ENCODE data around the gene HNRNPM.

DNA sequence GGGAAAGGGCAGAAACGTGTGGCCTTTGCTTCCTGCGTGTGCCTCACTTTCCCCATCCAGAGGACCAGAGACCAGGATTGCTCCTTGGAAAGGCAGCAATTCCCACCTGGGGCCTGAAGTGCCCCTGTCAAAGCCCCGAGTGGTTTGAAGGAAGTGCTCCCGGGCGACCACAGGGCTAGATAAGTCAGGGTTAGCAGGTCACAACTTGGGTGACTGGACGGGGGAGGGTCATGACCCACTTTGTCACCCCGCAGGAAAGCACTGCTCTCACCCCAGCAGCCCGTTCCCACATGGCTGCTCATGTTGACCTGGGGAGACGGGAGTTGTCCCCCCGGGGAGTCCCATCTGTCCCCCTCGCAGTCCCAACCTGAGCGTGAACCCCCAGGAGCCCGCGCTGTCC is 57.2 kb downstream of the HNRNPM start:
- TF ChIP-seq POLR2A (IDR thresholded peaks at IDR 0.05), result no peak
- TF ChIP-seq, protein P1, sequence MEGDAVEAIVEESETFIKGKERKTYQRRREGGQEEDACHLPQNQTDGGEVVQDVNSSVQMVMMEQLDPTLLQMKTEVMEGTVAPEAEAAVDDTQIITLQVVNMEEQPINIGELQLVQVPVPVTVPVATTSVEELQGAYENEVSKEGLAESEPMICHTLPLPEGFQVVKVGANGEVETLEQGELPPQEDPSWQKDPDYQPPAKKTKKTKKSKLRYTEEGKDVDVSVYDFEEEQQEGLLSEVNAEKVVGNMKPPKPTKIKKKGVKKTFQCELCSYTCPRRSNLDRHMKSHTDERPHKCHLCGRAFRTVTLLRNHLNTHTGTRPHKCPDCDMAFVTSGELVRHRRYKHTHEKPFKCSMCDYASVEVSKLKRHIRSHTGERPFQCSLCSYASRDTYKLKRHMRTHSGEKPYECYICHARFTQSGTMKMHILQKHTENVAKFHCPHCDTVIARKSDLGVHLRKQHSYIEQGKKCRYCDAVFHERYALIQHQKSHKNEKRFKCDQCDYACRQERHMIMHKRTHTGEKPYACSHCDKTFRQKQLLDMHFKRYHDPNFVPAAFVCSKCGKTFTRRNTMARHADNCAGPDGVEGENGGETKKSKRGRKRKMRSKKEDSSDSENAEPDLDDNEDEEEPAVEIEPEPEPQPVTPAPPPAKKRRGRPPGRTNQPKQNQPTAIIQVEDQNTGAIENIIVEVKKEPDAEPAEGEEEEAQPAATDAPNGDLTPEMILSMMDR (IDR thresholded peaks at IDR 0.05), result no peak
